CD14-positive monocyte (primary cell): ENCODE results near the gene AKT1S1. TPM values are rescaled to one million over a fixed set of nuclear protein-coding genes. Genes with fewer than 3 reads are reported as not detected.

Experiments
- DNase-seq, 3 donors: peaks; one replicate each; pipeline ENCODE4 v3.0.0-alpha.2; 2011 to 2022
- H2AFZ ChIP-seq: 2 replicates; pipeline ENCODE4 v1.6.0; 2012; ENCODE audit warnings: mild to moderate bottlenecking, low read depth, low read length, inconsistent platforms; ENCODE audit not compliant: insufficient read depth, poor library complexity, severe bottlenecking
- H3K27ac ChIP-seq, 2 donors: 1 replicate in 1 of 2; 2 replicates in 1 of 2; pipeline ENCODE4 v1.5.1; 2012 to 2013; ENCODE audit warnings: low read length in 2 of 2, control low read depth in 1 of 2, inconsistent platforms in 1 of 2, low read depth in 1 of 2, mild to moderate bottlenecking in 1 of 2
- H3K27me3 ChIP-seq, 2 donors: one replicate each; pipeline versions ENCODE4 v1.6.0 to v1.6.1; 2011 to 2013; ENCODE audit warnings: low read length in 2 of 2; ENCODE audit not compliant: control insufficient read depth in 2 of 2, insufficient read depth in 2 of 2
- H3K36me3 ChIP-seq, 2 donors: replicated peaks in 1 of 2; 1 replicate in 1 of 2; 2 replicates in 1 of 2; pipeline versions ENCODE4 v1.5.1 to v1.6.1; 2012 to 2013; ENCODE audit warnings: low read length in 2 of 2, control low read depth in 1 of 2, inconsistent platforms in 1 of 2, mild to moderate bottlenecking in 1 of 2; ENCODE audit not compliant: insufficient read depth in 2 of 2, control insufficient read depth in 1 of 2
- H3K4me1 ChIP-seq, 2 donors: 1 replicate in 1 of 2; 2 replicates in 1 of 2; pipeline versions ENCODE4 v1.5.1 to v1.6.1; 2012 to 2013; ENCODE audit warnings: low read length in 2 of 2, control low read depth in 1 of 2, inconsistent platforms in 1 of 2, mild to moderate bottlenecking in 1 of 2, moderate library complexity in 1 of 2; ENCODE audit not compliant: insufficient read depth in 2 of 2, control insufficient read depth in 1 of 2
- H3K4me2 ChIP-seq: replicated peaks from 2 replicates; pipeline ENCODE3; 2012; ENCODE audit warnings: low read length, moderate library complexity, mild to moderate bottlenecking; ENCODE audit not compliant: poor library complexity, severe bottlenecking; ENCODE audit errors: extremely low read depth
- H3K4me3 ChIP-seq, 3 experiments: fragments of 200-600 bp in 1 of 3; sonication (generic) in 1 of 3; replicated peaks in 1 of 3; 1 replicate in 2 of 3; 2 replicates in 1 of 3; pipeline ENCODE4 v1.5.1; 2011 to 2013; ENCODE audit warnings: low read length in 3 of 3, mild to moderate bottlenecking in 3 of 3, control low read depth in 2 of 3, low read depth in 2 of 3, inconsistent platforms in 1 of 3, moderate library complexity in 1 of 3
- H3K79me2 ChIP-seq: 2 replicates; pipeline ENCODE4 v1.6.0; 2012; ENCODE audit warnings: mild to moderate bottlenecking, control low read depth, inconsistent platforms, low read length, moderate library complexity; ENCODE audit not compliant: insufficient read depth
- H3K9ac ChIP-seq: 2 replicates; pipeline ENCODE4 v1.6.0; 2017; ENCODE audit warnings: low read length, mild to moderate bottlenecking; ENCODE audit not compliant: insufficient read depth, poor library complexity, severe bottlenecking
- H3K9me3 ChIP-seq, 2 donors: replicated peaks in 1 of 2; 1 replicate in 1 of 2; 2 replicates in 1 of 2; pipeline versions ENCODE4 v1.5.1 to v1.6.1; 2012 to 2013; ENCODE audit warnings: low read length in 2 of 2, control low read depth in 1 of 2; ENCODE audit not compliant: control insufficient read depth in 1 of 2, insufficient read depth in 1 of 2
- H4K20me1 ChIP-seq: 2 replicates; pipeline ENCODE4 v1.6.0; 2012; ENCODE audit warnings: mild to moderate bottlenecking, low read length, control low read depth, moderate library complexity; ENCODE audit not compliant: insufficient read depth
- H3K27ac Mint-ChIP-seq, 7 donors: one replicate each; pipeline ENCODE4 v1.8.0; 2020; ENCODE audit warnings: mild to moderate bottlenecking in 7 of 7, mixed read lengths in 7 of 7, moderate library complexity in 6 of 7, inconsistent platforms in 2 of 7
- H3K27me3 Mint-ChIP-seq, 3 donors: one replicate each; pipeline ENCODE4 v1.8.0; 2021 to 2022; ENCODE audit warnings: low read depth in 3 of 3, mild to moderate bottlenecking in 3 of 3, mixed read lengths in 3 of 3, moderate library complexity in 3 of 3, inconsistent platforms in 1 of 3
- H3K36me3 Mint-ChIP-seq, 2 donors: one replicate each; pipeline ENCODE4 v1.8.0; 2020; ENCODE audit warnings: mixed read lengths in 2 of 2, inconsistent platforms in 1 of 2, mild to moderate bottlenecking in 1 of 2
- H3K4me1 Mint-ChIP-seq: one replicate; pipeline ENCODE4 v1.8.0; 2020; ENCODE audit warnings: mild to moderate bottlenecking, mixed read lengths
- H3K4me3 Mint-ChIP-seq, 2 donors: one replicate each; pipeline ENCODE4 v1.8.0; 2020; ENCODE audit warnings: mild to moderate bottlenecking in 2 of 2, mixed read lengths in 2 of 2, moderate library complexity in 1 of 2
- H3K9me3 Mint-ChIP-seq, 7 donors: one replicate each; pipeline ENCODE4 v1.8.0; 2020 to 2022; ENCODE audit warnings: mixed read lengths in 7 of 7, mild to moderate bottlenecking in 6 of 7, moderate library complexity in 6 of 7, inconsistent platforms in 2 of 7
- CTCF ChIP-seq: fragments of 200-600 bp; IDR thresholded peaks from one replicate; pipeline ENCODE4 v1.8.0; 2022; ENCODE audit warnings: antibody characterized with exemption, mild to moderate bottlenecking
- WGBS: methylation state at CpG from one replicate; pipeline ENCODE4 v1.1.5; 2013; ENCODE audit warnings: missing lambda C conversion rate; ENCODE audit not compliant: insufficient coverage; 5-methylcytosine and 5-hydroxymethylcytosine counted together
- intact Hi-C, 2 donors: fragments of 100-400 bp; cut with micrococcal nuclease; formaldehyde crosslinking; loops; one replicate each; pipeline versions ENCODE4 v1.15.0 to v1.15.1; 2023
- polyA plus RNA-seq, 3 donors: library from polyadenylated mRNA; depleted of rRNA in 1 of 3; unstranded in 2 of 3; stranded (reverse) in 1 of 3; fragments of 300-500 nt in 2 of 3; fragments of >200 nt in 1 of 3; fragmentation: Illumina TruSeq in 2 of 3; gene quantifications; 1 replicate in 2 of 3; 2 replicates in 1 of 3; pipeline ENCODE4 v1.2.3, GENCODE V29; 2012 to 2021

Gene AKT1S1
- polyA plus RNA-seq, 3 donors: 5.4 to 18.2 (median 6.6) TPM

- intact Hi-C loops: no loop called here
- DNase-seq: no peak
Observed at GRCh38 chr19:49857838-49858087, 19.4 kb downstream of the AKT1S1 start.

GRCh38 chr19:49857061-49857837, 19.9 kb downstream of the AKT1S1 start:
- Mint-ChIP-seq H3K9me3 (peaks cover 0 to 2% (median 0%) of the 10 kb centered on the region in 7 donors), H3K36me3 (peaks cover 34 to 62% of the 10 kb centered on the region in 2 donors), H3K27me3 (peaks cover 9 to 10% (median 9%) of the 10 kb centered on the region in 3 donors), H3K27ac (peak overlapping the region in 2 of 7 donors; percentile 38 to 46), H3K4me3 (no peak overlapping the region), H3K4me1 (peaks cover 14% of the 10 kb centered on the region)
- intact Hi-C loops: no loop called here
- H3K79me2 ChIP-seq: peaks cover 13% of the 10 kb centered on the region
- H3K27me3 ChIP-seq: peaks cover 5 to 7% of the 10 kb centered on the region in 2 donors
- H3K4me2 ChIP-seq: no peak overlapping the region
- DNase-seq: no peak
- 96% methylated on average over 23 of the region's 26 CpGs for WGBS
- no peak overlapping the region for H3K4me3 ChIP-seq
- H4K20me1 ChIP-seq: peaks cover 83% of the 10 kb centered on the region
- H3K9me3 ChIP-seq: peaks cover 0 to under 1% of the 10 kb centered on the region in 2 donors
- no peak for TF ChIP-seq CTCF
- no peak overlapping the region for H3K27ac ChIP-seq
- H3K36me3 ChIP-seq: peaks cover 37 to 54% of the 10 kb centered on the region in 2 donors
- peaks cover 3 to 7% of the 10 kb centered on the region in 2 donors for H3K4me1 ChIP-seq
- no peak overlapping the region for H2AFZ ChIP-seq
- no peak overlapping the region for H3K9ac ChIP-seq

More at GRCh38 chr19:49857838-49858087, 19.4 kb downstream of the AKT1S1 start:
- no peak overlapping the region for H3K4me3 Mint-ChIP-seq
- H3K4me2 ChIP-seq: no peak overlapping the region
- peaks cover 29 to 61% of the 10 kb centered on the region in 2 donors for H3K36me3 Mint-ChIP-seq
- H3K27ac ChIP-seq: no peak overlapping the region
- peaks cover 79% of the 10 kb centered on the region for H4K20me1 ChIP-seq
- H3K4me1 ChIP-seq: peaks cover 0 to 2% of the 10 kb centered on the region in 2 donors
- H3K9me3 ChIP-seq: no peaks in the 10 kb centered on the region
- H3K27me3 ChIP-seq: peaks cover 0 to 2% of the 10 kb centered on the region in 2 donors
- H3K36me3 ChIP-seq: peaks cover 41 to 54% of the 10 kb centered on the region in 2 donors
- H3K9me3 Mint-ChIP-seq: no peaks in the 10 kb centered on the region
- H3K4me1 Mint-ChIP-seq: peaks cover 9% of the 10 kb centered on the region
- H3K9ac ChIP-seq: no peak overlapping the region
- no peak overlapping the region for H2AFZ ChIP-seq
- H3K4me3 ChIP-seq: no peak overlapping the region
- peak overlapping the region in 2 of 7 donors; percentile 38 to 46 for H3K27ac Mint-ChIP-seq
- H3K27me3 Mint-ChIP-seq: peaks cover 3 to 6% (median 4%) of the 10 kb centered on the region in 3 donors
- peaks cover 8% of the 10 kb centered on the region for H3K79me2 ChIP-seq
- TF ChIP-seq CTCF: no peak
- 74% methylated on average over 4 of the region's 5 CpGs for WGBS
